Right renal pelvis (tissue), 4 donors: Measurements from ENCODE around the gene ADRA1B. TPM values are rescaled to one million over a fixed set of nuclear protein-coding genes. Genes with fewer than 3 reads are reported as not detected.

ENCODE experiments used
- DNase-seq, 4 donors: peaks; one replicate each; pipeline ENCODE4 v3.0.0-alpha.2; 2013; ENCODE audit warnings: low read depth in 4 of 4, low spot score in 3 of 4, missing footprints in 1 of 4
- polyA plus RNA-seq, 4 donors: library from polyadenylated mRNA; unstranded; fragments of 120-200 nt; gene quantifications; one replicate each; pipeline ENCODE4 v1.2.1, GENCODE V29; 2013; ENCODE audit not compliant: insufficient read length in 4 of 4

Gene ADRA1B
- 1 to 10 TPM; 2.4 to 3.1 (median 3.0) TPM for polyA plus RNA-seq

DNA sequence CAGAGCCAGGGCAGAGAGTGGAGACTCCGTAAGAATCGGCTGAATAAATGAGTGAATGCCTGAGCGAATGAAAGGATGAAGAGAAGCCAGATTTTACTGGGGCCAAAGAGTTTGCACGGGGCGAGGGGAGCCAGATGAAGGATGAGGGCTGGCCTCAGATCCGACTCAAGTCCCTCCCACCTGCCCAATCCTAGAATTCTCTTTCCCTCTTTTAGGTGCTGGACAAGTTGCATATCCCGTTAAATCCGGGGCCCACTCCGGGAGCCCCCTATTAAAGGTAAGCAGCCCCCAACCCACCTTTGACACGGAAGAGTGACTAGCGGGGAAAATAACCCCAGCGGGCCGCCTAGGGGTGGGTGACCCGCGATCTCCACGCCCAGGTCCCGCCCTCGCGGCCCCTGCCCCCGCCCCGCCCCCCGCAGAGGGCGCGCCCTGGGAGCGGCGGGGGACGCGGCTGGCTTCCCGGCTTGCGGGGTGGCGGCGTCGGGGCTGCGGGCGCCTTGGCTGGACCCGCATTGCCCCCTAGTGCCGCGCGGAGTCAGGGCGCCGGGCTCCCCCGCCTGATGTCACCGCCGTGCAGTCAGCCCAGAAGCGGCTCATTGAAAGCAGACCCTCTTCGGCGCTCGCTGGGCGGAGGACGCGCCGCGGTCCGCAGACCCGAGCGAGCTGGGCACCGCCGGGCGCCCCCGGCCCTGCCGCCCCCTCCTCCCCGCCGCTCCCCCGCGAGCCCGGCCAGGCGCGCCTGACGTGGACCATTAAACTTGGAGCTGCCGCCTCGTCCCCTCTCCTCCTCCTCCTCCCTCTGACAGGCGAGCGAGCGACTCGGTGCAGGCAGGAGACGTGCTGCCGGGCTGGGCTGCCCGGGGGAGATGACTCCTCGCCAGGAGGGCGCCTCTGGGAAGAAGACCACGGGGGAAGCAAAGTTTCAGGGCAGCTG, at the start of gene ADRA1B:
ADRA1B (plus strand) TSS at position 579 of the 937 bp plus-strand sequence. CDS start 424 bp downstream, outside the sequence.
- peak; percentile 49 to 64 (median 57) for DNase-seq

DNA sequence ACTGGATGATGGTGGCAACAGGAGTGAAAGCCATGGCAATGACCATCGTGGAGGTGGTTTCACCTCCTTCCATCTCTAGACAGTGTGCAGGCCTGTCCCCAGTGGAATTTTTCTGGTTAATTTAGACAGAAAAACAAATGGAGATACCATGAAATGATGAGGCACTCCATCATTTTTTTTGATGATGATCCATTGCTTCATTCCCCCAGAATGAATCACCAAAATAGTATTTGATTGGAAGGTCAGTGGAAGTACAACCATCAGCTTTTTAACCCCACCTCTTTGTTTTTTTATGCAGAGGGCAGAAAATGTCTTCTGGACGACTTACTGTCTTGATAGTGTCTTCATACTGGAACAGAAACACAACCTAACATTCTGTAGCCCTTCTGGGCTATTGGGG, 42.6 kb upstream of the ADRA1B start:
- DNase-seq: no peak

DNA sequence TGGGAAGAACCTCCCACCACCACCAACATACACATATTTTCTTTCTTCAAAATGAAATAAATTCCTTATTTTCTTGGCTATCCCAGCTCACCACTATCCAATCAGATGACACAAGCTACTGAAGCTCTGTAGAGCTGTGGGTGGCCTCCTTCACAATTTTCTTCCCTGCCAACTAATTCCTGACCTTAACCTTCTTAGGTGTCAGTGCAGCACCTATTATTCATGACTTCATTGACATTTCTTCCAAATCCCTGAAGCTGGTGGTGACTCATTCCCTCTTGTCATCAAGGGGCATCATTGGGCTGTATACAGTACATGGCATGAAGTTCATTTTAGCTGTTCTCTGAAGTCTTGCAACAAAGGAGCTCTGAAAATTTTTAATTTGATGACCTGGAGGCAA, 42.0 kb upstream of the ADRA1B start:
- no peak for DNase-seq

DNA sequence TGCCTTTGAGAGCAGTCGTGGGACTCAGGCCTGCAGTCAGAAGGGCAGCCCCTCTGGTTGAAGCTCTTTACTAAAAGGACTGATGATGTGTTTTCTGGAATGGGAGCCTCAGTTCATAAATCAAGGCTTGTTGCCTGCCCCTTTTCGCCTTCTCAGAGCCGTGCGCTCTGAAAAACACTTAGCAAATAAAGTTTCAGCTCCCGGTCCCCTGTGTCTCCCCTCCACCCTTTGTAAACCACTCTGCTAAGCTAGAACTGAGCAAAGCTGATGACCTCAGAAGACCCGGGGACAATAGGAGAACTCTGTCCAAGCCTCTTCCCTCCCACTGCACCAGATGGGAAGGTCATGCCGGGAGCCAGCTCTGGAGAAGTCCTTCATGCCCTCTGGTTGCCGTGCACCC, 39.3 kb upstream of the ADRA1B start:
- no peak for DNase-seq

DNA sequence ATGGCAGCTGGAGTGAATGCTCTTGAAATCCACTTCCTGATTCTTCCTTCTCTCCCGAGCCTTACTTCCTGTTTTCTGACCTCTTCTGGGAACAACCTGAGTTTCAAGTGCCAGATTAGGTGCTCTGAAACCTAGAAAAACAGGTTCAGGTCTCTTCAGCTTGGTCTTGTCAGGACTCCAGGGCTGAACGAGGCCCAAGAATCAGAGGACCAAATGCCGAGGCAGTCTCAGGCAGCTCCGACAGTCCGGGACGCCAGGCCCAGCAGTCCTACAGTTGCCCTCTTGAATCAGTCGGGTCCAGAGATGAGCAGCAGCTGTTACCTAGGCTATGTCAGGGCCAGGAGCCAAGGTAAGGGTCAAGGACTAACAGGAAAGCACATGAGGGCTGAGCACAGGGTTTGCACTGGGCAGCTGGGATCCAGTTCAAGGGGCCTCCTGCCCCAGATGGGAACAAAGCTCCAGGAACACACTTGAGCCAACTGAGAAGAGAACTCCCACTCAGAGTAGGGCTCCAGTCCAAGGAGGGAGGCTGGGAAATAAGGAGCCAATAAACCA, 38.3 kb upstream of the ADRA1B start:
- DNase-seq: no peak

DNA sequence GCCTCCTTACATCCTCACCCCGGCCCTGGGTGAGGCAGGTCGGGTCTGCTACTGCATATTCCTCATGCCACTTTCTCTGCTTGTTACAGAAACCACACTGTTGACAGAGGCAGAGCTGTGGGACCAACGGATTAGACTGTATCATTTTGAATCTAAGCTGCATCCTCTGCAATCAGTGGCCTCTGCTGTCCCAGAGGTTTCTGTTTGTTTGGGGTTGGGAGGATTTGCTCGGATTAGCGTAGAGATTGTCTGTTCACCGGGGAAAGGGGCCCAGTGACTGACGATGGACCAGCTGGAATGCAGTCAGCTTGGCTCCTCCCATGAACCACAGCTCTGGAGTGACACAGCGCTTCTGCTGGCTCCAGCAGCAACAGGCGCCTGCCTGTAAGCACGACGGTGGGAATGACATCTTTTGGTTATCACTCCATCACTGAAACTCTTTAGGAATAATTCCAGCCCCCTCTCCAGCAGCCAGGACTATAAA, 37.3 kb upstream of the ADRA1B start:
- no peak for DNase-seq

DNA sequence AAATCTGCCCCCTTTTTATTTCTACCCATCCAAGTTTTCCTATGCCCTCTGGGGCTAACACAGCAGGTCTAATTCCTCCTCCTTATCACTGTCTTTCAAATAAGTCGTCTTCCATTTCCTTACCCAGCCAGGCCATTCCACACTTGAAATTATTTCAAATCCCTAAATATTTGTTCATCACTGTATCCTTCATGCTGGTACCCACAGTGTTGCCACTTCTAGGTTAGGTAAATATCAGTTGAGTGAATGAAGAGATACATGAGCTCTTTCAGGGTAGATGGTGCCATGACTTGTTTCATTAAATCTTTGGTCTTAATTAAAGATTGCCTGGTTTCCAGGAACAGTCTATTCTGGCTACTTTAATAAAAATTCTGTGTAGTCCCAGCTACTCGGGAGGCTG, 35.6 kb upstream of the ADRA1B start:
- DNase-seq: no peak

DNA sequence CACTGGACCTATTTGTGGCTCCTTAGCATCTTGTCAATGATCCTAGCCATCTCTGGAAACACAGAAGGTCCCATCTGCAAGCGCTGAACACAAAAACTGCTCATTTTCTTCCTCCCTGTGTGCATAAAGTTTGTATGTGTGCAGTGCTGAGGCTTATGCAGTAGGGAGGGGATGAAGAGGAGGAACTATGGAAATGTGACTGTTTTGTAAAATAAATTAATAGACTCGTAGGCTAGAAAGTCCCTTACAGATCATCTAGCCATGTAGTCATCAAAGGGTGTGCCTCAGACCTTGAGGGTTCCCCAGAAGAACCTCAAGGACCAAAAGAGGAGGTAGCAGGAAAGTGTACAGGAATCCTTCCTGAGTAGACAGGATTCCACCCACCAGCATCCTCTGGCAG, 34.3 kb upstream of the ADRA1B start:
- DNase-seq: no peak

DNA sequence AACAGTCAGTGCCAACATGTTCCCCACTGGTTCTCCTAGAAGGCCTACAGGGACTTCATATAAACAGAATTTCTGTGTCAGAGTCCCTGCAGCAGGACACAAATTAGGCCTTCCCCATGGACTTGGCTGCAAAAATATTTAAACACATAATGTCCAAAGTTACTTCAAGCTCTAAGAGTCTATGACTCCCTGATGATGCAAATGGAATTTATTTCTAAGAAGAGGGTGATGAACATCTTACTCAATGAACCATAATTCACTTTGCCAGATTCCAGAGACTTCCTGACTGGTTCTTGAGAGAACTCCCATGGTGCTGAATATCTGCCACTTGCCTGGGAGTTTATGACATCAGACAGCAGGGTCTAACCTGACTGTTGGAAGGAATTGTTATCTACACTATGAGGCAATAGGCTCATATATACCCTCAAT, 32.7 kb upstream of the ADRA1B start:
- no peak for DNase-seq

DNA sequence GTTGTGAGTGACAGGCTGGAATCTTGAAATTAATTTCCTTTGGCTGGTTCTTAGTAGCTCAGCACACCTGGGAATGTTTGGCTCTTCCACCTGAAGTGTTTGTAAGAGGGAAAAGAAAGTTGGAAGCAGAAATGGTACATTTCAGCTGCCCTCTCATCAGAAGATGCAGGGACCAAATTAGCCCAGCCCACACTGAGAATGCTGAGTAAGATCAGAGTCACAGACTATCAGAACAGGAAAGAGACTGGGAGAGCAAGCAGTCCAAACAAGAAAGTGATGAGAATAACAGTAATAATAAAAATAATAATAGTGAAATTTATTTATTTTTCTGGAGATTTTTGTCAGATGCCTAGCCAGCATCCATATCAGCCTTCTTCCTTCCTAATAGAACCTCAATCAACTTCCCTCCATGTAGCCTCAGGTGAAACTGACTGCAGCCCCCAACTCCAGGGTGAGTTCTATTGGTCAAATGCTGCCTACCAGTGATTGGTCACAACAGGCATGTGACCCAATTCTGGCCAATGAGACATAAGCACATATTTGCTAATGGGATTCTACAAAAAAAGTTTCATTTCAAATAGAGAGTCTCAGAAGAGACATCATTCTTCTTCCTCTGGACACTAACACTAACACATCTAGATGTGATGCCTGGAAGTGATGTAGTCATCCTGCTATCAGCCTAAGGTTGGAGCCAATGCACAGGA, 31.2 kb upstream of the ADRA1B start:
- DNase-seq: no peak

DNA sequence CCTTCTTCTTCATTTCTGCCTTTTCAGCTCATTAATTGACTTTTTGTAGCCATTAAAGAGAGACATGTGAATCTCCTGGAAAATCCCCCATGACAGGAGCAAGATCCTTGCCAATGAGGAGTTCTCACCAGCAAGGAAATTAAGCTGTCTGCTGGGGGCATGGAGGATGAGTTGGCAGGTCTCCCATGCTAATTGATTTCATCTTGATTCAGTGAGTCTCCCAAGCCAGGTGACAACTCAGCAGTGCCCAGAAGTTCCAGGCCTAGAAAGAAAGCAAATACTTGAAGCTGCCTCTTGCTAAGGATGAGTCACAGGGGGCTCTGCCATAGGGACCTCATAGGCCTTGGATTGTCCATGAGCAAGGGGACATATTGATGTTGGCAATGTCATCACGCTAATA, 30.0 kb upstream of the ADRA1B start:
- no peak for DNase-seq

DNA sequence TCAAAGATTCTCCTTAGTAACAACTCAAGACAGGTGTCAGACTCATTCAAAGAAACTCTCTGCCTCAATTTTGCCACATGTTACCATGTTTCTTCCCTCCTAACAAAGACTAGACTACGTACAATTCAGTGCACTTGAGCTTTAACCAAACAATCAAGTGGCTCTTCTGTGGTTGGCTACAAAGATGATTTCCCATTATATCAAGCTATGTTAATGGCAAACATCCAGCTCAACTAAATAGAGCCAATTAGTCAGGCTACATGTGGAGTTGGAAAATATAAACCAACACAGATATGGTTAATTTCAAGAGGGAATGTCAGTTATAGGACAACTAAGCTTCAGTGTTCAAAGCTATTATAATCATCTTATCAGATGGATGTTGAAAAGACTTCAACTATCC, 29.2 kb upstream of the ADRA1B start:
- no peak for DNase-seq

DNA sequence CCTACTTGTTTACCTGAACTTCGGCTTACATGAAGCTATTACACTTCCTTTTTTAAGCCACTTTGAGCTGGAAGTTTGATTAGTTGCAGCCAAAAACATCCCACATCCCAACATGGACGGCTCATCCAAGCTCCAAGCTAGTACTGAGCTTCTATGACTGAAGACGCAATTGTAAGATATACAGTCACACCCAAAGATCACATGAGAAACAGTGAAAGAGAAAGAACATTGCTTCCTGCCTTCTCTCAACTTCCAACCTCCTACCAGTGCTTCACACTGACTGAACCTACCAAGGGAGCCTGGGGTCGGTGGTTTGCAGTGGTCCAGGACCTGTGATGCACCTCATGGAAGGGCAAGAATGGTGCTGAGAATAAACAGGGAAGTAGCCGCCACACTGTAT, 27.4 kb upstream of the ADRA1B start:
- no peak for DNase-seq

DNA sequence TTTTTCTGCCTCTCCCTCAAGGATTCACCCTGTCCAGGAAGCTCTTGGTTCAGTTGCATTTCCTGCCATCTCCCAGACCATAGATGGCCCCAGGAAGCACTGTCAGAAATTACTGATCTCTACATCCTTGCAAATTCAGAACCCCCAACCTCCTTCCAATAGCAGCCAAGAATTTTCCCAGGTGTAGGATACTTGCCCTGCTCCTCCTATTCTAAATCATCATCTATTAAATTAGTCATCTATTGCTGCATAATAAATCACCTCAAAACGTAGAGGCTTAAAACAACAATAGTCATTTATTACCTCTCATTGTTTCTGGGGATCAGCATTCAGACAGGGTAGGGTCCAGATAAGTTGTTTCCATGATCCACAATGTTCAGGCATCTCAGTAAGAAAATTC, 26.1 kb upstream of the ADRA1B start:
- DNase-seq: no peak

DNA sequence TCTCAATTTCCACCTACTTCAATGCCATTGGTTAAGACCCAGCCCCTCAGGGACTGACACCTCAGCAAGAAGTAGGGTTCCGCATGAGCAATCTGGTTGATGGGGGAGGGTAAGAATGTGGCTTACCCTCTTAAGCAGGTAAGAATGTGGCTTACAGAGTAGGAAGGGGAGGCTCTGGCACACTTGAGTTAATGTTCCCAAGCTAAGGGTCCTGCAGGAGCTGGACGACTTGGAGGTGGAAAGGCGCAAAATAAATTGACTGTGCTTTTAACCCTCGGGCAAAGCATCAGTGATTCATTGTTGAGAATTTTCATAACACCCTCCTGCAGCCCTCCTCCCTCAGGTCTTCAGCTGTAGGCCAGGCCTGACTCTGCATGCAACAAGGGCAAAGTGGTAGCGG, 24.9 kb upstream of the ADRA1B start:
- DNase-seq: peak in 1 of 4 donors; percentile 69

DNA sequence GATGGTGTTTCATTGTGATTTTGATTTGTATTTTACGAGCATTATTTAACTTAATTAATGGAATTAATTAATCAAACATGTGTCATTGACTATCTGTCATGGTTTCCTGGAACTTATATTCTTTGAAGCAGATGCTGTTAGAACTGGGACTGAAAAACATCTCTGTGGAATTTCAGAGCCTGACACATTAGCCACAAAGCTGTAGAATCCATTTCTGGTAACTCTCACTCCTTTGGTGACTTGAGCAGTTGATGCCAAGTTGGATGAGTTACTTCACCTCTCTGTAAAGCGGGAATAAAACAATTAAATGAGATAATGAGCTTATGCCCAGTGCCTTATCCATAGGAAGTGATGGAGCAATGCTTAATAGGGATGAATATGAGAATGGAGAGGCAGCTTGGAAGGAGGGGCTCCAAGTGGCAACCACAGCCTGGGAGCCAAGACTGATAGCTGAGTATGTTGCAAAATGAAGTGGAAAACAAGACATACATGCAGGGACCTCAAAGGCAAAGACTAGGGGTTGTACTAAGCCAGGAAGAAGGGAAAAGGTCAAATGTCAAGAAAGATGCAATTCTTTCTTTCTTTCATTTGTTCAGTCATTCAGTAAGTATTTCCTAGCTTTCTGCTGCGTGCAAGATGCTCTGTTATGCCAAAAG, 23.1 kb upstream of the ADRA1B start:
- no peak for DNase-seq

DNA sequence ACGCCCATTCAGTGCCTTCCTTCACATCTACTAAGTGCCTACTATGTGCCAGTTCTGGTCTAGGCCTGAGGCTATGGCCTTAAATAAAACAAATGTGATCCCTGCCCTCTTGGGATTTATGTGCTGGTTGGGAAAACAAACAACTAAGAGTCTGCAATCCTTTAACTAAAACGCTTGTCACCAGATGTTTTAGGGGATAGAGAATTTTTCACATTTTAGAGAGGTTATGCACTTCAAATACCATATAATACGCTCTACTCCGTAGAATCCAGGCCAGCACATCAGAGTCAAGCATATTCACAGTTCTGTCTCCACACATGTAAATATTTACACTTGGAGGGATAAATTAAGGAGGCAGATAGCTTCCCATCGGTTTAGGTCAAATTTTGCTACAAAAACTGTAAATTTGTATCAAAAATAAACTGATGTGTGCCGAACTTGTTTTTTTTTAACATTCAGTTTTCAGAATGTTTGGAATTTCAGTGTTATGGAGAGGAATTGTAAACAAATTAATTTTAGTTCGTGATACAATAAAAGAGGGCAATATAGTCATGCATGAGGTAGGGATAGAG, 22.0 kb upstream of the ADRA1B start:
- no peak for DNase-seq

DNA sequence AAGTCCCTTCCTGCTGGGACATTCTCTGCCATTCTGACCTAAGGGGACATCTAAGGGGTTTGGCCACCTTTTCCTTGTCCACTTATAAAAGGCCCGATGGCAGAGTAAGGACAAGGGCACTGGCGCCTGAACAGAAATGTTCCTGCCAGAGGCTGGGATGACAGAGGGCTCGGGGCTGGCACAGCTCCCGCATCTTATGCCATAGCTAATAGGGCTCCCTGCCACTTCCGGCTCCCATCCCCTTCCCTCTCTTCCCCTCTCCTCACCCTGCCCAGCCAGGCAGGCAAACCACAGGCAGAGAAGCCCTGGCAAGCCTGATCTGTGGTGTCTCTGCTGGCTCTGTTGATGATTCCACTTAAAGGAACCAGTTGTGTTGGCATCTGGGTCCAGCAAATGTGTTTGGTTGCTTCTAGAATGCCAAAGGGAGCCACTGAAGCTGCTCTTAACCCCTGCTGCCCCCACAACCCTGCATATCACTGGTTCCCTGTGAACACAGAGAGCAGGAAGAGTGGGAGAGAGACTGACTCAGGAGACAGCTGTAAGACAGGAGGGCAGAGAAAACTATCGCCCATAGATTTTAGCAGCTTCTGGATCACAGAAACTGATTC, 18.4 kb upstream of the ADRA1B start:
- DNase-seq: no peak

DNA sequence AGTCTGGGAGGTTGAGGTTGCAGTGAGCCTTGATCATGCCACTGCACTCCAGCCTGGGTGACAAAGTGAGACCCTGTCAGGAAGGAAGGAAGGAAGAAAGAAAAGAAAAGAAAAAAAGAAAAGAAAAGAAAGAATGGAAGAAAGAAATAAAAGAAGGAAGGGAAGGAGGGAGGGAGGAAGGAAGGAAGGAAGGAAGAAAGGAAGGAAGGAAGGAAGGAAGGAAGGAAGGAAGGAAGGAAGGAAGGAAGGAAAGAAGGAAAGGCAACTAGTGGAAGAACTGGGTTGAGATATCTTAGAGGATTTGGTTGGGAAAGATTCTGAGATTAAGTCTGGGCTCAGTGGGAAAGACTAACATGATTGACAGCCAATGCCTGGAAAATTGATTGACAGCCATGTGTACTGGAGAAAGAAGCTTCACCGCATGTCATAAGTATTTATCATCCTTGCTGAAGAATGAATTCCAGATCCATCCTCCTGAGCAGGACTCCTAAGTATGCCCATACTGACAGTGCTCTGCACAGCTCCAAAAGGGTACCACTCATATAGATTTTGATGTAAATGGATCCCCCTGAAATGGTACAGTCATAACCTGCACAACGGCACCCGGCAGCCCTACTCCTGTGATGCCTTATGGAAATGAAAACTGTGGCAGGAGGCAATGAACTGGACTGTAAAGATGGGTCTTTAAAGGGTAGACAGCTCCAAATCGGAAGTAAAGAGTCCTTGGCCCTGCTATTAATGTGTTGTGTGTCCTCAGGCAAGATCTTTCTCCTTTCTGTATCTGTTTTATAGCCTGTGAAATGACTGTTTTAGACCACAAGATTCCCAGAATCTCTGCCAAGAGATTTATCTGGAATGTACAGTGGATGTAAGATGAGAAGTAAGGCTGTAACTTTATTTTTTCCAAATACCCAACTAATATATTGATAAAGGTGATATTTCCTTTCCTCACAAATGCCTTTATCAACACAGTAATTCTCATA, 16.9 kb upstream of the ADRA1B start:
- DNase-seq: no peak
